Non-pigmented ciliary epithelial cell (primary cell): ENCODE results near the gene SLC15A2.
"Not testable (repeated sequence)": the region's sequence is repeated elsewhere in the genome, so short reads cannot be mapped to it uniquely, and the experiment has no call there.

Source experiments
- DNase-seq: peaks from one replicate; pipeline ENCODE4 v3.0.0-alpha.2; 2010; ENCODE audit warnings: low read depth

SLC15A2 gene, protein sequence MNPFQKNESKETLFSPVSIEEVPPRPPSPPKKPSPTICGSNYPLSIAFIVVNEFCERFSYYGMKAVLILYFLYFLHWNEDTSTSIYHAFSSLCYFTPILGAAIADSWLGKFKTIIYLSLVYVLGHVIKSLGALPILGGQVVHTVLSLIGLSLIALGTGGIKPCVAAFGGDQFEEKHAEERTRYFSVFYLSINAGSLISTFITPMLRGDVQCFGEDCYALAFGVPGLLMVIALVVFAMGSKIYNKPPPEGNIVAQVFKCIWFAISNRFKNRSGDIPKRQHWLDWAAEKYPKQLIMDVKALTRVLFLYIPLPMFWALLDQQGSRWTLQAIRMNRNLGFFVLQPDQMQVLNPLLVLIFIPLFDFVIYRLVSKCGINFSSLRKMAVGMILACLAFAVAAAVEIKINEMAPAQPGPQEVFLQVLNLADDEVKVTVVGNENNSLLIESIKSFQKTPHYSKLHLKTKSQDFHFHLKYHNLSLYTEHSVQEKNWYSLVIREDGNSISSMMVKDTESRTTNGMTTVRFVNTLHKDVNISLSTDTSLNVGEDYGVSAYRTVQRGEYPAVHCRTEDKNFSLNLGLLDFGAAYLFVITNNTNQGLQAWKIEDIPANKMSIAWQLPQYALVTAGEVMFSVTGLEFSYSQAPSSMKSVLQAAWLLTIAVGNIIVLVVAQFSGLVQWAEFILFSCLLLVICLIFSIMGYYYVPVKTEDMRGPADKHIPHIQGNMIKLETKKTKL

DNA sequence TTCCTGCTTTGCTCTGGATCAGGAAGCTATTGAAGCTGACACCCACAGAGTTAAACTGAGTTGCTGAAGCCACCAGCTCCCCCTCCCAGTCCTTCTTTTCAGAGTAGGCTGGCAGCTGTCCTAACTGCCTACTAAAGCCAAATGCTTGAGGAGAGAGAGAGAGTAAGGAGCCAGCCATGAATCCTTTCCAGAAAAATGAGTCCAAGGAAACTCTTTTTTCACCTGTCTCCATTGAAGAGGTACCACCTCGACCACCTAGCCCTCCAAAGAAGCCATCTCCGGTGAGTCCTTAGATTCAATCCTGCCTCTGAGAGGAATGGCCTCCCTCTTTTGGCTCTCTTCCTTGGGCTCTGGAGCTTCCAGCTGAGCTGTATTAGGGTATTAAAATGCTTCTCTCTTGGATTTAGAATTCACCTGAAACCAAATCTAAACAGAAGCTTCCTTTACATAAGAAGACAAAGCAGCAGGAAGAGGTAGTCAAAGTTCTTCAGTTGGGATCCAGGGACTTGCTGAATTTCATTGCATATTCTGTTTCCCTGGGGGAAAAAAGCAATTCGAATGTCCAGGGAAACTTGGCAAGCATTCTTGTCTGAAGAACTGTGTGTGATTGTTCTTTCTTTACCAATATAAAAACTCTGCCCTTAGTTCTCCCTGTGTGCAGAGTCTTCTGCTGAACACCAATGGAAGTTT is at the start of gene SLC15A2:
SLC15A2 (plus strand) TSS at position 101 of the 690 bp plus-strand sequence; CDS start at position 177, 76 bp downstream.
- DNase-seq: no peak

DNA sequence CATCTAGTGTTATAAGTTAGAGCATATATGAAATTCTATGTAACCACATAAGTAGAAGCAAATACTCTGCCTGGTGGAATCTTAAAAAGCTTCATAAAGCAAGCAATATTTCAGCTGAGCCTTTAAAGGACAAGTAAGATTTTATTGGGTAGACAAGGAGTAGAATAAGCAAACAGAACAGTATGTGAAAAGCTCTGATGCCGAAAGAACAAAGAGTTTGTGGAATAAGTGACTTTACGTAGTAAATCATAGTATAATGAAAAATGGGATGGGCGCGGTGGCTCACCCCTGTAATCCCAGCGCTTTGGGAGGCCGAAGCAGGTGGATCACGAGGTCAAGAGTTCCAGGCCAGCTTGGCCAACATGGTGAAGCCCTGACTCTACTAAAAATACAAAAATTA is 49.3 kb upstream of the SLC15A2 start:
- DNase-seq: no peak

DNA sequence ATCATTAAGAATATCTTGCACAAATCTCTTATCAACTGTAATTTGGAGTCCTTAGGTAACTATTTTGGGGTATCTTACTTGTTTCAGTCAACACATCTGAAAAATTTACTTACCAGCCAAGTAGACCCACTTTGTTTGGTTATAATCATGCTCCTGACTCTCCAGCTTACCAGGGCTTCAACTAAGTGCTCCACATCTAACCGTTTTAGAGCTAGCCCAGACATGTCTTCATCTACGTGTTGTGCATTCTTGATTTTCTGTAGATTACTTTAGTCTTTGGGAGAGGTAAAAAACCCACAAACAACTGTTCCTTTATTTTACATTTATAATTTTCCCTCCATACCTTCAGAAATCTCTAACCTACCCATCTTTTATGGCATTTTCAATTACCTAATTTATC is 41.9 kb upstream of the SLC15A2 start:
- no peak for DNase-seq

DNA sequence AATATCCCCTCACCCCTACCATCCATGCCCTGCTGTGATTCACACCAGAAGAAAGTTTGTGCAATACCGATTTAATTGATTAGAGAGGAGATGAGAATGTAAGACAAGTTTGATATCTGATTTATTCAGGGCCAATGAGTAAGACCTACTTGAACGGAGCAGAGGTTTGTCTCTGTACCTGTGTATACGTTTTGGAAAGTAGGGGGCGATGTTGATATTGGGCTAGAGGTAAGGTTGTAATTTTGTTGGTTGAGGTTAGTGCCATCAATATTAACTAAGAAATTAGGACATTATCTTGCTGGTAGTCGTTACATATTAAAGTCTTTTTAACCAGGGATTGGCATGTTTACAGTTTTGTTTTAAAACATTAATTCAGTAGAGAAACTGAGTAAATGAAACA is 38.6 kb upstream of the SLC15A2 start:
- no peak for DNase-seq

DNA sequence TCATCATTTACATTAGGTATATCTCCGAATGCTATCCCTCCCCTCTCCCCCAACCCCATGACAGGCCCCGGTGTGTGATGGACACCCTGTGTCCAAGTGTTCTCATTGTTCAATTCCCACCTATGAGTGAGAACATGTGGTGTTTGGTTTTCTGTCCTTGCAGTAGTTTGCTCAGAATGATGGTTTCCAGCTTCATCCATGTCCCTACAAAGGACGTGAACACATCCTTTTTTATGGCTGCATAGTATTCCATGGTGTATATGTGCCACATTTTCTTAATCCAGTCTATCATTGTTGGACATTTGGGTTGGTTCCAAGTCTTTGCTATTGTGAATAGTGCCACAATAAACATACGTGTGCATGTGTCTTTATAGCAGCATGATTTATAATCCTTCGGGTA is 36.4 kb upstream of the SLC15A2 start:
- DNase-seq: not testable (repeated sequence)

DNA sequence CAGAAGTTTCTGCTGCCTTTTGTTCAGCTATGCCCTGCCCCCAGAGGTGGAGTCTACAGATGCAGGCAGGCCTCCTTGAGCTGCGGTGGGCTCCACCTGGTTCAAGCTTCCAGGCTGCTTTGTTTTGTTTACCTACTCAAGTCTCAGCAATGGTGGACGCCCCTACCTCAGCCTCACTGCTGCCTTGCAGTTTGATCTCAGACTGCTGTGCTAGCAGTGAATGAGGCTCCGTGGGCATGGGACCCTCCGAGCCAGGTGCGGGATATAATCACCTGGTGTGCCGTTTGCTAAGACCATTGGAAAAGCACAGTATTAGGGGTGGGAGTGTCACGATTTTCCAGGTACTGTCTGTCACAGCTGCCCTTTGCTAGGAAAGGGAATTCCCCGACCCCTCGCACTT is 31.0 kb upstream of the SLC15A2 start:
- DNase-seq: not testable (repeated sequence)

DNA sequence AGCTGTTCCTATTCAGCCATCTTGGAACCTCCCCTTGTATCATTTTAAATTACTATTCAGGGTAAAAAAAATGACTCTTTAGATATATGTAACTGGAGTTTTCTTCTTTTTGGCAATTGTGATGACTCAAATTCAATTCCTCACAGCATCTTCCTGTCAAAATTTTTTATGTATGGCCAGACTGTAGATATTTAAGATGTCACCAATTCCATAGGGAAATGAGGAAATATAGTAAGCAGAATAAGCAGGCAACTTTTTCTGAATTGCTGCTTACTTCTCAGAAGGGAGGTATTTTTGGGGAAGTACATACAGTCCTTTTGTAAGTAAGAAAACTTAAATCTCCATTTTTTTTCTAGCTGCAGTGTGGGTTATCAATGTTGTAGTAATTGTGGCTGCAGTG is 30.4 kb upstream of the SLC15A2 start:
- DNase-seq: no peak

DNA sequence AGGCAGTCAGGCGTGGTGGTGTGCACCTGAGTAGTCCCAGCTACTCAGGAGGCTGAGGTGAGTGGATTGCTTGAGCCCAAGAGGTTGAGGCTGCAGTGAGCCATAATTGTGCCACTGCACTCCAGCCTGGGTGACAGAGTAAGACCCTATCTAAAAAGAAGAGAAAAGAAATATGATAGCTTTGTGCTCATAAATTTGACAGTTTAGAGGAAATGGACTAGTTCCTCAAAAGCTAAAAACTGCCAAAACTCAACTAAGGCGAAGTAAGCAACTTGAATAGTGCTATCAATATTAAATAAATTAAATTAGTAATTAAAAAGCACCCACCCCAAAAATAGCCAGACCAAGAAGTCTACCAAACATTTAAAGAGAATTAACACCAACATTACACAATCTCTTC is 24.5 kb upstream of the SLC15A2 start:
- no peak for DNase-seq

DNA sequence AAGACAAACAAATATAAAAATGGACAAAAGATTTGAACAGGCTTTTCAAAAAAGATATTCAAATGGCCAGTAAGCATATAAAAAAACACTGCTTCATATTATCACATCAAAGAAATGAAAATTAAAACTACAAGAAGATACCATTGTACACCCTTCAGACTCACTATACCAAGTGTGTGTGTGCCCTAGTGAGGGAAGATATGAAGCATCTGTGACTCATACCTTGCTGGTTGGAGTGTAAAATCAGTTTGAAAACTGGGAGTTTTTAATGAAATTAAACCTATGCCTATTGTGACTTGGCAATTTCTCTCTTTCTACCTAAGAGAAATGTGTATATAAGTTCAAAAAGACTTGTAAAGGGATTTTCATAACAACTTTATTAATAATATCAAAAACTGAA is 23.5 kb upstream of the SLC15A2 start:
- DNase-seq: no peak

DNA sequence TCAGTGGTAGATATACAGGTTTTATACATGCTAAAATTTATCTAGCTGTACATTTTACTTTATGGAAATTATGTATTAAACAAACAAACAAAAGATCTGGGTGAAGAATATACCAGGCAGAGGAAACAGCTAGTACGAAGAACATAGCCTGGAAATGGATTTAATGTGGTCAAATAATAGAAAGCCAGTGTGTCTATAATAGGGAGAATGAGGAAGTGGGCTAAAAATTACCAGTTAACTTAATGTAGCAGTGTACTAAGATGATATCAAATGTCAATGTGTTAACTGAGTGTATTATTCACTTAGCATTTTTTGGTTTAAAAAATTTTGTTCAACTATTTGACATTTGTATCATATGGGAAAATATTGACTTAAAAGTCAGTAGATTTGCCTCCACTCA is 22.8 kb upstream of the SLC15A2 start:
- DNase-seq: no peak

DNA sequence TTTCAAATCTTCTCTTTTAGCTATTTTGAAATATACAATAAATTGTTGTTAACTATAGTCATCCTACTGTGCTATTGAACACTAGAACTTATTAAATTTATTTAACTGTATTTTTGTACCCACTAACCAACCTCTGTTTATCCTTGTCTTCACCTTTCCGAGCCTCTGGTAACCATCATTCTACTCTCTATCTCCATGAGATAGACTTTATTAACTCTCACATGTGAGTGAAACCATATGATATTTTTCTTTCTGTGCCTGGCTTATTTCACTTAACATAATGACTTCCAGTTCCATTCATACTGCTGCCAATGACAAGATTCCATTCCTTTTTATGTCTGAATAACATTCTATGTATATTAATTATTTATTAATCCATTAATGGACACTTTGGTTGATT is 15.8 kb upstream of the SLC15A2 start:
- DNase-seq: no peak

DNA sequence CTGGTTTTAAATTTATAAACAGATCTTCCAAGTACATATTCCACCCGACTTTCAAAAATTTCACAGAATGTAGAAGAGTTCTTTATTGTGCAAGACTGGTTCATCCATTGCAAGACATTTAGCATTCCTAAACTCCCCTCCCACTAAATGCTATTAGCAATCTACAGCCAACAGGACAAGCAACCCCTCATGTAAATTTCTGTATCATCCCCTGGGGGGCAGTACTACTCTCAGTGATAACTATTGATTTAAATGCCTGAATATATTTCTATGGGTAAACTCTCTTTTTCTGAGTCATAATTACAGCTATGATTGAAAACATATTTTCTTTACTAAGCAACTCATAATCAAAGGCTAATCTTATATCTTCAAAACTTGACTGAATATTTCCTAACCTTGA is 10.7 kb upstream of the SLC15A2 start:
- no peak for DNase-seq

DNA sequence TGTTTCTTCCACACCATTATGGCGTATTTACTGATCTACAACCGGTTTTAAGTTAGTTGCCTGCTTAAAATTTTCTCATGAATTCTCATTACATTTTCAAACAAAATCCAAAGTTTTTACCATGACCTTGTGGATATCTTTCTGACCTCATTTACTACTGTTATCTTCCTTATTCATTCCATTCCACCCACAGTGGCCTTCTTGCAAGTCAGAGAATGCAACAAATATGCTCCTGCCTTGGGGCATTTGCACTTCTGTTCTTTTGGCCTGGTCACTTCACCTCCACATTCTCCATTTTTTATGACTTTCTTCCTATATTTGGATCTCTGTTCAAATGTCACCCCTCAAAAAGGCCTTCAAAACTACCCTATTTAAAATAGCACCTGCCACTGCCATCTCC is 8.8 kb upstream of the SLC15A2 start:
- peak; percentile 14 for DNase-seq

DNA sequence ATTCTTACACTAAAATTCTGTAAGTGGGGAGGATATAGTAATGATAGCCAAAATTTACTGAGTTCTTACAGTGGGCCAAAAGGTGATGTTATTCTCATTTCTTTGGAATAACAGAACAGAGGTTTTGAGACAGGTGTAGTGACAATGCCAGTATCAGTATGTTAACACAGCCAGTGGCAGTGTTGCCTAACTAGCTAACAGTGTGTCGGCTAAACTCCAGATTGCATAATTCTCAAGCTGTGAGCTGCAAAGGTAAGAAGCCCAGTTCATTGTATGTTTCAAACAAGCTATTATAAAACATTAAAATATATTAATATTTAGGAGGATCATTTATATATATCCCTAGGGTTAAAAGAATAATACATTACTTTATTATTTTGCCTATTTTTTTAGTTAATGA is 920 bp downstream of the SLC15A2 start:
- no peak for DNase-seq

DNA sequence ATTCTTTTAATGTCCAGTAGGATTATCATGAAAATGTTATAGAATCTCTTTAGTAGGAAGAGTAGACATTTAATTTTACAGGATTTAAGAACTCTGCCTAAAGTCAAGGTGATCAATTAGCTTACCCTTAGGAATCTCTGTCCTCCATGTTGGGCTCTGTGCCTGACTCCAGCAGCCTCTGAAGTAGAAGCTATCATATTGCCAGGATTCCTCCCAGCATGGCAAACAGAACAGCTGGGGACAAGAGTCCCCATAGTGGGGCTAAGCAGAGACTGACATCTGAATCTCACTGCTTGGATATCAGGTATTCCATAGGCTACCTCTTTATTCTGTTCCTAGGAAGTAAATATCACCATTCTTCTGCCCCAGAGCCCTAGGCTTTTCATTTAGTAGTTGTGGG is 1.5 kb downstream of the SLC15A2 start:
- no peak for DNase-seq

DNA sequence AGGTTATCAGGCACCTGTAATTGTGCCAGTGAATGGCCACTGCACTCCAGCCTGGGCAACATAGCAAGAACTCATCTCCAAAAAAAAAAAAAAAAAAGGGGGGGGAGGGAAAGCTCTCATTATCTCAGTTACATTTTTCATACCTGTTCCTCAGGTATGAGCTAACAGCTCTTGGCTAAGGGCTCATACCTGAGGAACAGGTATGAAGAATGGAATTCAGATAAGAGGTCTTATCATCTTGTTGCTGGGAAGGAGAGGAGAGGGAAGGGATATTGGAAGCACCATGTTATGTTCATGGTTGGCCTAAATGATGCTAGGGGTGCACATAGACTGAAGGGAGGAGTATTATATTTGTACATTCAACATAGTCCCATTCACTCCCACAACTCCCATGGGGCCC is 2.6 kb downstream of the SLC15A2 start:
- no peak for DNase-seq

DNA sequence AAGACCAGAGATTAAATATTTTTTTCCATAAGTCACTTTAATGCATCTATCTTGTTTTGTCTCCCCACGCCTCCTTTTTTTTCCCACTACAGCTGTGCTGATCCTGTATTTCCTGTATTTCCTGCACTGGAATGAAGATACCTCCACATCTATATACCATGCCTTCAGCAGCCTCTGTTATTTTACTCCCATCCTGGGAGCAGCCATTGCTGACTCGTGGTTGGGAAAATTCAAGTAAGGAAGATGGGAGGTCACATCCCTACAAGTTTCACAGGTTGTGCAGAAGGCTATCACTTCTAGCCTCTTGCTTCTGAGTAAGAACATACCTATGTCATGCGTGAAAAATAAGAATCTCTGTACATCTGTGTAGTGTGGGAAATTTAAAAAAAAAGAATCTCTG is 3.1 kb downstream of the SLC15A2 start:
- no peak for DNase-seq

DNA sequence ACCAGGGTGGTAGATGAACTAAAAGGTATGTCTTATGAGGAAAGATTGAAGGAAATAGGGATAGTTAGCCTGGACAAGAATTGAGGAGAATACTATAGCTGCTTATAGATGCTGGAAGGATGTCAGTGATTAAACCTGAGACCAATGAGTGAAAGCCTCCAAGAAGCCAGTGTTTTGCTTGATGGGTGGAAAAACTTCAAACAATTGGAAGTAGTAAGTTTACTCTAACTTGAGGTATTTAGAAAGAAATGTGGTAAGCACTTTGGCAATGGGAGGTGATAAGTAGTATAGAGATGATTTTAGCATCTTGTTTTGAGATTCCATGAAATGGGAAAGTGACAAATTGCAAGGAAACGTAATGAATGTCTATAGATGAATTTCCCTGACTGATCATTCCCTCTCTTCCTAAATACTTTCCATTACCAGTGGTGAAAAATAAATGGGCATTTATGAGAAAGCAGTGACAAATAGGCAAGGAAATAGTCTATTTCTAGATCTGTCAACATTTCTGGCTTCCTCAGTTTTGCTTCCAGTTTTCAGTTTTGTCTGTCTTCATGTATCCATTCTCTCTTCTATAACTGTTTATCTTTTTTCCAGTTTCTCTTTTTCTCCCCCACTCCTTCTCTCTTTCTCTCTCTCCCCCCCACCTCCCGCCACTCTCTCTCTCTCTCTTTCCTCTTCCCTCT is 19.2 kb downstream of the SLC15A2 start:
- DNase-seq: no peak

DNA sequence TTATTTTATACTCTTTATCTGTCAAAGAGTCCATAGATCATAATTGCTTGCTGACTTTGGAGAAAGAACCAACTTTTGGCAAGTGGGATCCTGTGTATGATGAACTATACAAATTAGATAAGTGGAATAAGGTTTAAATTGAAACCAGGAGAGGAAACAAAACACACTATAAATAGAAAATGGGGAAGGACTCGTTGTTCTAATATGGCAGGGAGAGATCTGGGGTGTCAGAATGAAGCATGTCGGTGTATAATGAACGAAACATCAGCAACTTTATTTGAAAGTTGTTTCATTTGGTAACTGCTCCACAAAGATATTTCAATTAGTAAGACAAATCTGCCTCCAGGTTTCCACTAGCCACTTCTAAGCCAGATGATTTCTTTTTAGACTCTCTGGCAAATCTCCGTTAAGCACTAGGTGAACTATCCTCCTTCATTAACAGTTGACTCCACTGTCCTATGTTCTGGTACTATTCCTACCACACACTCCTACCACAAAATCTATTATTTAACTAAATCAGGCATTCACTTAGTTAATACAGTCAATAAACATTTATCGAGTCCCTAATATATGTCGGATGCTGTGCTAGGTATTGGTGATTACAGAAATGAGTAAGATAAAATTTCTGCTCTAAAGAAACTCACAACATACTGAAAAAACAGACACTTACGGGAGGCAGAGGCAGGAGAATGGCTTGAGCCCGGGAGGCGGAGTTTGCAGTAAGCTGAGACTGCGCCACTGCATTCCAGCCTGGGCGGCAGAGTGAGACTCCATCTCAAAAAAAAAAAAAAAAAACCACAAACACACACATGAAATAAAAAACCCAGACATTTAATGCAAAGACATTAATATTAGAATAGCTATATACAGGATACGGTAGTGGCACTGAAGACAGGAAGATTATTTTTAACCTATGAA is 20.1 kb downstream of the SLC15A2 start:
- no peak for DNase-seq

DNA sequence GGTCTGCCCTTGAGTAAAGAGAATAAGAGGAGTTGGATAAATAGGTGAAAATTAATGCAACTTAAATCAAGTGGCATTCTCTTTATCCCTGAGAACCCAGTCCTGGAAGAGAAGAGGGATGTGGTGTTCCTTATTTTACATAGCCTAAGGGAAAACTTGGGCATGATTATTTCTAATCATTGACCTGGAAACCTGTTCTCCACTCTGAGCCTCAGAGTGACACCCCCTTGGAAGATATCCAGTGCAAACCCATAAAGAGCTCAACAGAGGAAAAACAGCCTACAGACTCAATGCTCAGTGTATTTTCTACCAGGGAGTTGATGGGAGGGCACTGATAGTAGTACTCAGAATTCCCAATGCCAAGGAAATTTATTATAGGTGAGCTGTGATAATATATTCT is 22.0 kb downstream of the SLC15A2 start:
- DNase-seq: no peak

DNA sequence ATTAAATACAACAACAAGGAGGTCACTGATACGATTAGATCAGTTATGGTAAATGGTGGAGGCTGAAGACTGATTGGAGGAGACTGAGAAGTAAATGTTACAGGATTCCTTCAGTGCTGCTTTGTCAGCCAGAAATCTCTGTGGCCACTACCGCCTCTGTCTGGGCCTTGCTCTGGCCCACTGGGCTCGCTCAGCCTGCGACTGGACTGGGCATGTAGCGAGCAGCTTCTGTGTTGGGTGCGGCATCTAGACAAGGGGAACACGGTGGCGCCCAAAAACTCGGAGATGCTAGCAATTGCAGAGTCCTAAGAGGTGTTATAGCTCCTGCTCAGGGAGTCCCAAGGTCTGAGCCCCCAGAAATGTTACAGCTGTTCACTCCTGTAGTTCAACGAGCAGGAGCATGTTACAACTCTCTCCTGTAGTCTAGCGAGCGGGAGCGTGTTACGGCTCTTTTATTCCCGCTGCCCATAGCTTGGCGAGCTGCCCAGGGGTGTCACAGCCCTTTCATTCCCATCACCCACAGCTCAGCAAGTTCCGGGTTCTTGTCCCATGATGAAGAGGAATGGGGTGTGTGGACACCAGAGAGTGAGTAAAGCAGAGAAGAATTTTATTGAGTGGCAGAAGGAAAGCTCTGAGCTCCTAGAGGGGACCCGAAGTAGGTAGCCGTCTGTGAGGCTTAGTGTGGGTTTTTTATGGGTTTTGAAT is 24.7 kb downstream of the SLC15A2 start:
- no peak for DNase-seq
